SKM-1 treated with dmso at 0.1 percent for 144 hours (cell line): ENCODE data around the gene COPZ1.
"Not testable (repeated sequence)": the region's sequence is repeated elsewhere in the genome, so short reads cannot be mapped to it uniquely, and the experiment has no call there.

Experiments used
- DNase-seq: peaks from one replicate; lab custom pipeline; 2025; ENCODE audit not compliant: unreplicated experiment; lab: John Stamatoyannopoulos, UW

COPZ1 gene

GRCh38 chr12:54331461-54331860, 6.5 kb downstream of the COPZ1 start:
- DNase-seq: no peak

- no peak for DNase-seq
Measured at GRCh38 chr12:54333420-54334034, 8.6 kb downstream of the COPZ1 start.

GRCh38 chr12:54337280-54337842, 12.4 kb downstream of the COPZ1 start:
- no peak for DNase-seq

GRCh38 chr12:54337854-54338650, 13.1 kb downstream of the COPZ1 start:
- no peak for DNase-seq

- DNase-seq: no peak
Measured at GRCh38 chr12:54338698-54339296, 13.9 kb downstream of the COPZ1 start.

GRCh38 chr12:54340846-54341245, 15.9 kb downstream of the COPZ1 start:
- no peak for DNase-seq

GRCh38 chr12:54341378-54342300, 16.7 kb downstream of the COPZ1 start:
- DNase-seq: no peak

GRCh38 chr12:54349036-54349435, 24.1 kb downstream of the COPZ1 start:
- no peak for DNase-seq

- DNase-seq: no peak
Measured at GRCh38 chr12:54349679-54350078, 24.7 kb downstream of the COPZ1 start.

GRCh38 chr12:54350743-54351142, 25.8 kb downstream of the COPZ1 start:
- DNase-seq: no peak

GRCh38 chr12:54351341-54351740, 26.4 kb downstream of the COPZ1 start:
- DNase-seq: no peak

- DNase-seq: no peak
Measured at GRCh38 chr12:54352022-54352531, 27.1 kb downstream of the COPZ1 start.

- DNase-seq: no peak
Measured at GRCh38 chr12:54352891-54353874, 28.3 kb downstream of the COPZ1 start.

GRCh38 chr12:54354271-54354670, 29.3 kb downstream of the COPZ1 start:
- DNase-seq: not testable (repeated sequence)

GRCh38 chr12:54355104-54355815, 30.3 kb downstream of the COPZ1 start:
- no peak for DNase-seq

- DNase-seq: no peak
Measured at GRCh38 chr12:54356228-54356627, 31.3 kb downstream of the COPZ1 start.

GRCh38 chr12:54356951-54357356, 32.0 kb downstream of the COPZ1 start:
- no peak for DNase-seq

- DNase-seq: no peak
Measured at GRCh38 chr12:54357506-54358190, 32.7 kb downstream of the COPZ1 start.
